ENCODE results near the gene RBSN.

Gene RBSN

GRCh38 chr3:15029625-15030024 is 69.3 kb downstream of the RBSN start:
- Histone ChIP-seq H3K36me3 (ENCODE audit: control insufficient read depth, insufficient read depth, low read length) (peaks cover 17% of the 10 kb centered on the region), H3K4me1 (ENCODE audit: control insufficient read depth, insufficient read depth, low read length) (no peaks in the 10 kb centered on the region), H3K9me3 (ENCODE audit: control insufficient read depth, low read length) (no peaks in the 10 kb centered on the region), H3K4me3 (ENCODE audit: low read length) (no peak overlapping the region), H3K27me3 (ENCODE audit: control insufficient read depth, insufficient read depth, low read length) (no peaks in the 10 kb centered on the region), H3K9ac (ENCODE audit: low read length) (no peak overlapping the region)

- no peaks in the 10 kb centered on the region for H3K9me3 ChIP-seq (ENCODE audit: control insufficient read depth, low read length)
- peaks cover 9% of the 10 kb centered on the region for H3K36me3 ChIP-seq (ENCODE audit: control insufficient read depth, insufficient read depth, low read length)
- no peaks in the 10 kb centered on the region for H3K27me3 ChIP-seq (ENCODE audit: control insufficient read depth, insufficient read depth, low read length)
- H3K9ac ChIP-seq (ENCODE audit: low read length) = no peak overlapping the region
- no peaks in the 10 kb centered on the region for H3K4me1 ChIP-seq (ENCODE audit: control insufficient read depth, insufficient read depth, low read length)
- H3K4me3 ChIP-seq (ENCODE audit: low read length) = no peak overlapping the region
These were observed 75.2 kb downstream of the RBSN start for GRCh38 chr3:15023719-15024118.

- Histone ChIP-seq H3K4me1 (ENCODE audit: control insufficient read depth, insufficient read depth, low read length) (no peaks in the 10 kb centered on the region), H3K27me3 (ENCODE audit: control insufficient read depth, insufficient read depth, low read length) (no peaks in the 10 kb centered on the region), H3K9ac (ENCODE audit: low read length) (no peak overlapping the region), H3K36me3 (ENCODE audit: control insufficient read depth, insufficient read depth, low read length) (peaks cover 9% of the 10 kb centered on the region), H3K9me3 (ENCODE audit: control insufficient read depth, low read length) (no peaks in the 10 kb centered on the region), H3K4me3 (ENCODE audit: low read length) (no peak overlapping the region)
These were observed 75.7 kb downstream of the RBSN start for GRCh38 chr3:15023249-15023648.
